ENCODE measurements around the gene COG2.

The COG2 gene

DNA sequence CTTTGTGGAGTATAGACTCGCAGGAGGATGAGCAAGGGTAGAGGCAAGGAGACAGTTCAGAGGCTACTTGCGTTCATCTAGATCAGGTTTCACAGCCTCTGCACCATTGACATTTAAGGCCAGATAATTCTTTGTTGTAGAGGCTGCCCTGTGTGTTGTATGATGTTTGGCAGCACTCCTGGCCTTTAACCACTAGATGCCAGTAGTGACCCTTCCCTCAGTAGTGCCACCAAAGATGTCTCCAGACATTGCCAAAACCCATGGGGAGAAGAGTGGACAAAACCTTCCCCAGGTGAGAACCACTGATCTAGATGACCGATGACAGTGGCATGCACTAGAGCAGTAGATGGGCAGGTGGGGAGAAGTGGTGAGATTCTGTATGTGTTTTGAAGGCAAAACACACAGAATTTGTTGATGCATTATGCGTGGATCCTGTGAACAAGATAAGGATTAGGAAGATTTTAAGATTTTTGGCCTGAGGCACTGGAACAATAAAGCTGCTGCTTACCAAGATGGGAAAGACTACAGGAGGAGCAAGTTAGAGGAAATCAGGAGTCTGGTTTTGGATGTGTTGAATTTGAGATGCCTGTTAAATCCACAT, 9.9 kb upstream of the COG2 start:
- no peak overlapping the region for H3K4me3 ChIP-seq (ENCODE audit: low read depth, low read length)
- TF ChIP-seq, protein P1, sequence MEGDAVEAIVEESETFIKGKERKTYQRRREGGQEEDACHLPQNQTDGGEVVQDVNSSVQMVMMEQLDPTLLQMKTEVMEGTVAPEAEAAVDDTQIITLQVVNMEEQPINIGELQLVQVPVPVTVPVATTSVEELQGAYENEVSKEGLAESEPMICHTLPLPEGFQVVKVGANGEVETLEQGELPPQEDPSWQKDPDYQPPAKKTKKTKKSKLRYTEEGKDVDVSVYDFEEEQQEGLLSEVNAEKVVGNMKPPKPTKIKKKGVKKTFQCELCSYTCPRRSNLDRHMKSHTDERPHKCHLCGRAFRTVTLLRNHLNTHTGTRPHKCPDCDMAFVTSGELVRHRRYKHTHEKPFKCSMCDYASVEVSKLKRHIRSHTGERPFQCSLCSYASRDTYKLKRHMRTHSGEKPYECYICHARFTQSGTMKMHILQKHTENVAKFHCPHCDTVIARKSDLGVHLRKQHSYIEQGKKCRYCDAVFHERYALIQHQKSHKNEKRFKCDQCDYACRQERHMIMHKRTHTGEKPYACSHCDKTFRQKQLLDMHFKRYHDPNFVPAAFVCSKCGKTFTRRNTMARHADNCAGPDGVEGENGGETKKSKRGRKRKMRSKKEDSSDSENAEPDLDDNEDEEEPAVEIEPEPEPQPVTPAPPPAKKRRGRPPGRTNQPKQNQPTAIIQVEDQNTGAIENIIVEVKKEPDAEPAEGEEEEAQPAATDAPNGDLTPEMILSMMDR (IDR thresholded peaks at IDR 0.05; ENCODE audit: insufficient read depth, low read length, missing control alignments): peak; percentile 57
- no peak for DNase-seq (ENCODE audit: low read depth, low spot score)
- CTCF ChIA-PET: interaction anchor here (1.5 to 3.1 kb wide), 3 partner anchors 10 to 166 kb away, joined by 7 to 18 read pairs (median 12); partner anchors contain the start of gene COG2
- POLR2A ChIA-PET: no interaction called here

DNA sequence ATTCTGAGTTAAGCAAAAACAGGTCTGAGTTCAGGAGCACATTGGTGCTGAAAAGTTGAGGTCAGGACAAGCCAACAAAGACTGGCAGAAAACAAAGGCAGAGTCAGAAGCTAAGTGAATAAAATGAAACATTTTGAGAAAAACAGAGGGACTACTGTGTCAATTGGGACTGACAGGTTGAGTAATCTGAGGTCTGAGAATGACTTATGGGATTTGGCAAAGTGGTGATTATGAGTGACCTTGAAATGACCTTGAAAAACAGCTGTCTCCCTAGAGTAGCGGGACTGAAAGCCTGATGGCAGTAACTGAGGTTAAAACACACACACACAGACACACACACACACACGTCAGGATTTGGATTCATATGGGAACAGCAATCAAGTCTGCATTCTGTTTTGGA, 8.8 kb upstream of the COG2 start:
- no peak for DNase-seq (ENCODE audit: low read depth, low spot score)
- H3K4me3 ChIP-seq (ENCODE audit: low read depth, low read length): no peak overlapping the region
- TF ChIP-seq, protein P1 (IDR thresholded peaks at IDR 0.05; ENCODE audit: insufficient read depth, low read length, missing control alignments): no peak
- CTCF ChIA-PET: interaction anchor here (1.0 to 3.1 kb wide), 4 partner anchors 9 to 164 kb away, joined by 3 to 18 read pairs (median 10); partner anchors contain the start of gene COG2
- POLR2A ChIA-PET: no interaction called here

DNA sequence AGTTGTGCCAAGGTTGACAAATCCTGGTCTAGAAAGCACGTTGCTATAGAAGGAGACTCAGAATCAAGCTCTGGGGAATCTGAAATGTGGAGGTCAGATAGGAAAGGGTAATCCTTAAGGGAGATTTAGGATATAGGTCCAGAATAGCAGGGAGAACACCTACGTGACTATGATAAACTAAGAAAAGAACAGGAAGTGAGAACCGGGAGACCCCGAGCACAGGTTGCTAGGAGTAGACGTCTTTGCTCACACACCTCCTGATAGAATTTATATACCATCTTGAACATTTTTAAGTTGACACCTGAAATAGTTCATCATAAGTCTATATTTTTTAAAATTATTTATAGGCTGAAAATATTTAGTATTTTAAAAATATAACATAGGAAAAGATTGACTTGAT, 7.9 kb upstream of the COG2 start:
- TF ChIP-seq, protein P1 (IDR thresholded peaks at IDR 0.05; ENCODE audit: insufficient read depth, low read length, missing control alignments): no peak
- POLR2A ChIA-PET: no interaction called here
- CTCF ChIA-PET: interaction anchor here (1.0 to 3.1 kb wide), 3 partner anchors 8 to 158 kb away, joined by 3 to 18 read pairs (median 12); partner anchors contain the start of gene COG2

DNA sequence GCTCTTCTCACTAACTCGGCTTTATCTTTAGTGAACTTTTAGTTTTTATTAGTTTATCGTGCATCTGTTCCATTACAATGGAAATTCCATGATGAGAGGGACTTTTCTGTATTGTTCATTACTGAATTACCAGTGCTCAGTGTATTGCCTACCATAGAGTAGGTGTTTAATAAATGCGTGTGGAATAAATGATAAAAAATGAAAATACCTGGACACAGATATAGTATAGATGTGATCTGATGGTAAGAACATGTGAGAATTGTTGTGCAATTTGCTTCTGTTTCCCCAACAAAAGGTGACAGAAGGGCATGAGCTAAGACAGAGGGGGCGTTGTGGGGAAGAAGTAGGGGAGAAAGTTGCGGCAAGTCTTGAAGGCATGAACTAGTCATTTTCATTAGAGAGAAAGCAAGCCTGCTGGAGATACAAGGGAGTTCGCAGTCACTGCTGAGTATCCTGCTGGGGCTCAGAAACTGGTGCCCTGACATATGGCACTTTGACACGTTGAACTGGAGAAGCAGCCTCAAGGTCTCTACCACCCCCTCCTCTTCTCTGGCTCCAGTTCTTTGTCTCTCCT, 5.6 kb upstream of the COG2 start:
- POLR2A ChIA-PET: no interaction called here
- DNase-seq (ENCODE audit: low read depth, low spot score): no peak
- TF ChIP-seq, protein P1 (IDR thresholded peaks at IDR 0.05; ENCODE audit: insufficient read depth, low read length, missing control alignments): no peak
- H3K4me3 ChIP-seq (ENCODE audit: low read depth, low read length): no peak overlapping the region
- CTCF ChIA-PET: no interaction called here

More for the DNA sequence above, 7.9 kb upstream of the COG2 start:
- no peak for DNase-seq (ENCODE audit: low read depth, low spot score)
- no peak overlapping the region for H3K4me3 ChIP-seq (ENCODE audit: low read depth, low read length)

DNA sequence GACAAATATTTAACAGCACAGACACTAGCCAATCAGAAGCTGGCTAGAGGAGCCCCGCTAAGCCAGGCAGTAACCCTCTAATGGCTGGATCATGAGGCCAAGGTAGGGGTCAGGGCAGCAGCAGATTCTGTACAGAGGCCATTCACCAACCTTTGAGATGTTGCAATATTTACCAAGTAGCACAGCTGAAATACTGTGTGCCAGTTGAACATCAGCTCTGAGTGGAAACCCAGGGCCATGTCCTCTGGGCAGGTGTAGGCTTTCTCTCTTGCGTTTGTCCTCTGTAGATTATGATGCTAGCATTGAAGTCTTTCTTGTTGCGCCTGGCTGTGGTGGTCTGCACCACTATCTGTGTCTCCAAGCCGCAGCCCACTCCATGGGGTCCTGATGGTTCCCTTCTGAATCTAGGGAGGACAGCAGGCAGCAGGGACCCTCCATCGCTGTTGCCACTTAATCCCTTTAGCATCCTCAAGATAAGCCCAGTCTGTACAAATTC, 2.5 kb upstream of the COG2 start:
- TF ChIP-seq, protein P1 (IDR thresholded peaks at IDR 0.05; ENCODE audit: insufficient read depth, low read length, missing control alignments): no peak
- H3K4me3 ChIP-seq (ENCODE audit: low read depth, low read length): no peak overlapping the region
- POLR2A ChIA-PET: no interaction called here
- CTCF ChIA-PET: interaction anchor here (4.2 kb wide), 1 partner anchor 133 kb away, joined by 60 read pairs; no protein-coding TSS in a partner anchor
- DNase-seq (ENCODE audit: low read depth, low spot score): no peak

DNA sequence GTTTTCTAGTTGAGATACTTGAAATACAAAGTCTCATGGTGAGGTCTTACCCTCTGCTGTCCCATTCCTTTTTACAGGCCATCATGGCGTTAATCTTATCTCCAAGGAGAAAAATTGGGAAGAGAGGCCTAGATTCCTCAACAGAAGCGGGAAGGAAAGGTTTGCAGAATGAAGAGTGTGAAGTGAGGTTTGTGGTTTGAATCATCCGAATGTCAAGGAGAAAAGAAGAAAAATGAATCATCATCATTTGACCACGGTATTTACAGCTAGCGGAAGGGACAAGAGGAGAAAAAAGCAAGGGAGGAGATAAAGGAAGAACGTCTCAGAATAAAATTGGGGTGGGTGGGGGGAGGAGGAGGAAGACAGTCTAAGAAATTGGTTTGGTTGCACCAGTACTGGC, 935 bp upstream of the COG2 start:
- DNase-seq (ENCODE audit: low read depth, low spot score): no peak
- TF ChIP-seq, protein P1 (IDR thresholded peaks at IDR 0.05; ENCODE audit: insufficient read depth, low read length, missing control alignments): no peak
- ChIA-PET CTCF (interaction anchor here (0.8 to 4.2 kb wide), 13 partner anchors 9 to 140 kb away, joined by 3 to 60 read pairs (median 5); no protein-coding TSS in a partner anchor), POLR2A (no interaction called here)
- no peak overlapping the region for H3K4me3 ChIP-seq (ENCODE audit: low read depth, low read length)

Data from AG04449 (cell line).